GM18507 (cell line): ENCODE results near the gene MINAR2.

Source experiments
- DNase-seq: peaks from one replicate; pipeline ENCODE4 v3.0.0; 2011; ENCODE audit warnings: low read depth; ENCODE audit not compliant: insufficient read length; ENCODE audit errors: extremely low spot score
- FAIRE-seq: peaks from 2 replicates; lab custom pipeline; 2011; peaks lifted over from hg19 to GRCh38; lab: Jason Lieb, UNC

MINAR2 gene, protein sequence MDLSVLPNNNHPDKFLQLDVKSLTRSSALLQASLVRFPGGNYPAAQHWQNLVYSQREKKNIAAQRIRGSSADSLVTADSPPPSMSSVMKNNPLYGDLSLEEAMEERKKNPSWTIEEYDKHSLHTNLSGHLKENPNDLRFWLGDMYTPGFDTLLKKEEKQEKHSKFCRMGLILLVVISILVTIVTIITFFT

DNA sequence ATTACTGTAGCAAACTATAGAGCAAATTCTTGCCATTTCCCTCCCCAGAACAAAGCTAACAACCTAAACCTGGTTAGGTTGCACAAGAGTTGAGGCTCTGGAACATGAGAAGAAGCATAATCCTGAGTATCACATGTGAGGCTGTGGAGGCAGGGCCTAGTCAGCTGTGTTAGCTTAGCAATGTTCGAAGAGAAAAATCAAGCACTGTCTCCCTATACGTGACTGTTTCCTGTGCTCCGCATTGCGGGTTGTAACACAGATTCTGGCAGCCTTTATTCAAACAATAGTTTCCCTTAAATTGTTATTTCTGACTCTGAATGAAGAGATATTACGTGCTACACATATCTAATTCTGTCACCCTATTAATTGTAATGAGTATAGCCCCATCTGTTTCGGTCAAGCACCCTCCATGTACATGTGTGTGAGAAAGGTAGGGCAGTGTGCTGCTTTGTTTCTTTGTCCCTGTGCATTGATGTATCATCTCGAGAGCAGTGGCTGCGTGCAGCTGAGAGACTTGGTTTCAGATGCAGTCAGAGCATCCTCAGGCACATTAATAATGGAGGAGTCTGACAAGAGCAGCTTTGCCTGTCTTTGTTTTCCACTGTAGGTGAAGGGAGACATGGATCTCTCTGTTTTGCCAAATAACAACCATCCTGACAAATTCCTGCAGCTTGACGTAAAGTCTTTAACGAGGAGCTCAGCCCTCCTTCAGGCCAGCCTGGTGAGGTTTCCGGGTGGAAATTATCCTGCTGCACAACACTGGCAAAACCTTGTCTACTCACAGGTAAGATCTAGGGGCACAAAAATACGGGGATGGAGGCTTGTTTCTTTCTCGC is at the start of gene MINAR2:
Gene MINAR2, plus strand, starts transcription at position 523 of the 836 bp plus-strand sequence. Its CDS starts 97 bp downstream, at position 620.
- DNase-seq (no peak), FAIRE-seq (no peak)

DNA sequence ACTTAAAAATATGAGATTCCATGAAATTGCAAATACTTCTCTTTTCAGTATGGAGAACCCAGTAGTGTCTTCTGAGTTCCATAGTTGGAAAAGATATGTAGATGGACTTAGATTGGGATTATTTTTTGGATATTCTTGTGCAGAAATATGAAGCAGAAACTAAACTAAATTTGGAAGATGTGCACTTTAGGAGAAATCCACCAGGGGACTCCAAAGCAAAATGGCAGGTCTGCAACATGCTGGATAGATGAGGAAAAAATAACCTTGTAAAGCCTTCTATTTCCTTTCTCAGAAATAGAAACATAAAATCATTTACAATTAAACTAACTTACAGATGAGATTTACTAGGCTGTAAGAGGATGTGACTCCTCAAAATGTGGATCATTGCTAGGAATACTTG is 49.2 kb upstream of the MINAR2 start:
- FAIRE-seq = no peak
- no peak for DNase-seq

DNA sequence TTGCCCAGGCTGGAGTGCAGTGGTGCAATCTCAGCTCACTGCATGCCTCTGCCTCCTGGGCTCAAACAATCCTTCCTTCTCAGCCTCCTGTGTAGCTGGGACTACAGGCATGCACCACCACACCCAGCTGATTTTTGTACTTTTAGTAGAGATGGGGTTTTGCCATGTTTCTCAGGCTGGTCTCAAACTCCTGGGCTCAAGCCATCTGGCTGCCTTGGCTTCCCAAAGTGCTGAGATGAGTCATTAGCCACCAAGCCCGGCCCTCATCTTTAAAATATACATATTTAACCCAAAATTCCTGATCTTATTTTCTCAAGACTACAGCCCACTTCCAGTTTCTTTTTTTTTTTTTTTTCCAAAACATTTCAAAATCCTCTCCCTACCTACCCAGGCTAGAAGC is 31.7 kb upstream of the MINAR2 start:
- FAIRE-seq (no peak), DNase-seq (no peak)

DNA sequence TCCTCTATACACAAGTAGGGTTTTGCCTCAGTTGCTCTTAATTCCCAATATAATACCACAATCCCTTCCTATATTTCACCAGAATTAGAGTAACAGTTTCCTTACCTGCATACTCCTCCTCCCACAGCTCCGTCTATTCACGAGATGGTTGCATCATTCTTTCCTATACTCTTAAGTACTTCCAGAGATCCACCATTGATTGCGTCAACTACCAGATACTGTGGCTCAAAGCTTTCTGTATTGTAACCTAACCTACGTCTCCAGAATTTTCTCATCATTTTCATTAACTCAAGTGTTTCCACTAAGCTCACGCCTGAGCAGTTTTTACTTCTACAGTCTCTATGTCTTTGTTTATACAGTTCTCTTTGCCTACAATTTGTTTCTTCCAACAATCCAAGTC is 31.2 kb upstream of the MINAR2 start:
- DNase-seq (no peak), FAIRE-seq (no peak)

DNA sequence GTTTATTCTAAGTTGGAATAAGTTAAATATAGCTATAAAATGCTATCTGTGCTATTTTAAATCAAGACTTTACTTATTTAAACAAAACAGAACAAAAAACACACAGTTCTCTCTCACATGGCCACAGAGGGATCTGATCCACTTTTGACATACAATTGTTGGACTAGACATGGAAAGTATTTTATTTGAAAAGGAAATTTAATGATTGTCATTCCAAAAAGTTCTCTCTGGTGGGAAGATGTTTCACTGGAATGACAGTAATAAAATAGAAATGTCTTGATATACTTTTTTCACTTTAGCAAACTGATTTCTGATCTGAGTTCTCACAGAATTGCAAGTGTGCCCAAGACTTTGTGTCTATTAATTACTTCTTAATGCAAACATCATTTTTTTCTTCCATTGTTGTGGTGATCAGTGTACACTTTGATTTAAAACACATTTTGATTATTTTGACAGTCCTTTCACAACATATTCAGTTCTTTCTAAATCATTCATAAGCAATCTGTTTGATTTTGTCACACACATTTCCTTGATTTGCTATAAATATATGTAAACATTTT is 30.1 kb upstream of the MINAR2 start:
- no peak for FAIRE-seq
- DNase-seq = no peak

DNA sequence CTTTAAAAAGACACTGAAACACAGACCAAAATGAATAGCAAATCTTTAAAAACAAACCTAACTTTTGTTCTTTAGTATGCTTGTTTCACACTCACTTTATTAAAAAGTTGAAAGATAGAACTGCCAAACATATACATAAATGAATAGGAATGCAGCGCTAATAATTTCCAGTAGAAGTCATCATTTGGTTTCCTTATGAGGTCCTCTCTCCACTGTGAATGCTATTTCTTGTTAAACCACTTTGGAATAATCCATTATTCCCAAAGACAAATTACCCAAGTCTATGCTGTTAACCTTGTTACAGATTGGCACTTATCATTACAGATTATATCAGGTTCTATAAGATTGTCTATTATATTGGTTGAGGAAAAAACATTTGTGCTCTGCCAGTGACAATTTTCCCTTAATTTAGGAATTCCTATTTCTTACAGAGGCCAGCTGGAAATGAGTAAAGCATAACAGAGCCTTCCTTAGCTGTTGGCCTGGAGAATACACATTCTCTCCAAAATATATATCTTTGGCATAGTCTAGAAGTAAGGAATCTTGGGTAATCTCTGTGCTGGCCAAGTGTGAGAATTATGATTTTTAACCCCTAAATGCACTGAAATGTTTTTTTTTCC is 29.3 kb upstream of the MINAR2 start:
- FAIRE-seq (no peak), DNase-seq (no peak)

DNA sequence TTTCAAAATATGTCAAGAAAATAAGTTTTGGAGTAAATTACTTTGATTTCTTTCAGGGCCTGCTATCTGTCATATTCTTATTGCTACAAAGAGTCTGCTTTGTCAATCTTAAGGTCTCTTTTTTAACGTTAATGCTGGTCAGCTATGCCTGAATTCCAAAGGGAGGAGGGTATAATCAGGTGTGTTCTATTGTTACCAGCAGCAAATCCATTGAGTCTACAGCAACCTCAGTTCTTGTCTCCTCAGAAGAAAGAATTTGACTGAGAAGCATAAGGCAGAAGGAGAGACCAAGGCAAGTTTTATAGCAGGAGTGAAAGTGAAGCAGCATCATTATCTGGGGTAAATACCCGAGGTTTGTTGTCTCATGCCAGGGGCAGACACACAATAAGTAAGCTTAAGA is 23.7 kb upstream of the MINAR2 start:
- no peak for FAIRE-seq

DNA sequence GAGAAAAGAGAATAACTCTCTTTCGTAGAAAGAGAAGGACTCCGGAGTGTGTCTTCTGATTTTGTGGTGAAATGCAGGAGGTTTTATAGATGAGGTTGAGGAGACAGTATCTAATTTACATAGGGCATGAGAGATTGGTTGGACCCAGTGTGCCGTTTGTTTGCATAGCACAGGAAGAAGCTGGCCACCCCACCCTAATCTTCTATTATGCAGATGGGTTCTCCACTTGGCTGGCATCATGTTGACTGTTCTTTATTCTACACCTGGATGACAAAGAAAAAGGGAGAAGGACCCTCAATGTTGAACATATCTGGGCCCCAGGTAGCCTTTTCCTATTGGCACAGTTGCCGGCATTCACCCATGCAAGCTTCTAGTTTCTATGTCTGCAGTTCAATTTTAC is 23.2 kb upstream of the MINAR2 start:
- DNase-seq (no peak), FAIRE-seq (no peak)

More for the DNA sequence above, 23.7 kb upstream of the MINAR2 start:
- DNase-seq = no peak

DNA sequence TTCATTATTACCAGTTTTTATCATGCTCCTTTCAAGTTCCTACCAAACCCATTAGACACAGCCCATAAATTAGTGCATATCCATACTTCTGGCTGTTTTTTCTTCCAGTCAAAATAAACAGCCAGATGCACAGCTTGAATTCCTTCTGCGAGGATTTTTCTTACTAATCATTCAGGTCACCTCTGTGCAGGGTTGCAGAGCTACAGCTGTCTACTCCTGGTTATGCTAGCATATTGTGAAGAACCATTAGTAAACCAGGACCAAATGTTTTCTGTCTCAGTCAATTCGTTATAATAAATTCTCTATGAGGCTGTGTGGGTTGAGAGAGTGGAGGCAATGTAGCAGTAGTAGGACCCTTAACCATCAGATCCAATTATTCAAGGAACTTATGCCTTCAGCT is 8.1 kb upstream of the MINAR2 start:
- DNase-seq (no peak), FAIRE-seq (no peak)

DNA sequence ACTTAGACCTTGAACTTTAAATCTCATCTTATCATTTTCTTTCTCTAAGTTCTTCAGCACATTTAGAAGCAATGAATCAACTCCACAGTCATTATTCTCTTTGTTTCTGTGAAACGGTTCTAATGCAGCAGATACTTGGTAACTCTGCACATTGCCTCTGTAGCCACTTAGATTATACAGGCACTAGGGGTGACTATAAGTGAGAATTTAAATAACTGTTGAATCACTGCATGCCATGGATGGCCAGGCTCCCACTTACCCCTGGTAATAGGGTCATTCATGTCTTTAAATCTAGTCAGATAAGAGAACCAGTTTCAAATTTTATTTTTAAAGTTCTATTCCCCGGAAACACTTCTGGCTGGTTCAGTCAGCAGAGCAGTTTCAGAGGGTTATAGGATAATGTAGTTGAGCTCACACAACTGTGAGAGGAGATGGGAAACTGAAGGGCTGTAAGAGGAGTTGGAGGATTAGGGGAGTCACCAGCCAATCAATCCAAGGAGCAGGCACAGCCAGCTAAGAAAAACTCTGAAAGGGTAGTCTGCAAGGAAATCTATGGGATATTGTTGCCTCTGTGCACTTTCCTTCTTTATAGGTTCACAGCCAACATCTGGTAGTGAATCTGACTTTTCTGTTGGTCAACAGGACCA is 4.2 kb upstream of the MINAR2 start:
- DNase-seq = no peak
- FAIRE-seq = no peak

DNA sequence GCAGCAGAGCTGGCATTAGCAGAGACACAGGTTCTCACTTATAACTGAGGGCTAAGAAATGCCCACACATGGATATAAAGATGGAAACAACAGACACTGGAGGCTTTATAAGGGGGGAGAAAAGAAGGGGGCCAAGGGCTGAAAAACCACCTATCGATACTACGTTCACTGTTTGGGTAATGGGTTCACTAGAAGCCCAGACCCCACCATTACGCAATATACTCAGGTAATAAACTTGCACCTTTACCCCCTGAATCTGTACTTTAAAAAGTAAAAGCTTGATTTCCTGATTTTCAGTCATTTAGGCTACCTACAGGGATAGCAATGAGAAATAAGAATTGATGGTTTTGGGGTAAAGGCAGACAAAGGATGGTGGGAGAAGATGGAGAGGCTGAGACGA is 1.9 kb upstream of the MINAR2 start:
- FAIRE-seq (no peak), DNase-seq (no peak)

DNA sequence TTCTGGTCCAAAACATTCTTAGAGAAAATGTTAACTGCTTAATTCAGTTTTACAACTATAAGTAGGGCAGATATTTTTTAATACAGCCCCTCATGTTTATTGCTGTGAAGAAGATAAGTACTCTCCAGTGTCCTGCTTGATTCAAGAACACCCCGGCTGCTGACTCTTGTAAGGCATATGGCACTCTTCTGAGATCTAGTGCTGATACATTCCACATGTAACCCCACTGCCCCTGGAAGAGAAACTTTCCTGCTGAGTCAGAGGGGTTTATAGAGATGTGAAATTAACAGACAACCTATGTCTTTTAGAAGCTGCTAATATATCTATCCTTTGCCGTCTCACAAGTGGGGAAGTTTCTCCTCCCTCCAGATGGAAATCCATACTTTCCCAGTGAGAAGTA is 1.0 kb upstream of the MINAR2 start:
- no peak for FAIRE-seq

DNA sequence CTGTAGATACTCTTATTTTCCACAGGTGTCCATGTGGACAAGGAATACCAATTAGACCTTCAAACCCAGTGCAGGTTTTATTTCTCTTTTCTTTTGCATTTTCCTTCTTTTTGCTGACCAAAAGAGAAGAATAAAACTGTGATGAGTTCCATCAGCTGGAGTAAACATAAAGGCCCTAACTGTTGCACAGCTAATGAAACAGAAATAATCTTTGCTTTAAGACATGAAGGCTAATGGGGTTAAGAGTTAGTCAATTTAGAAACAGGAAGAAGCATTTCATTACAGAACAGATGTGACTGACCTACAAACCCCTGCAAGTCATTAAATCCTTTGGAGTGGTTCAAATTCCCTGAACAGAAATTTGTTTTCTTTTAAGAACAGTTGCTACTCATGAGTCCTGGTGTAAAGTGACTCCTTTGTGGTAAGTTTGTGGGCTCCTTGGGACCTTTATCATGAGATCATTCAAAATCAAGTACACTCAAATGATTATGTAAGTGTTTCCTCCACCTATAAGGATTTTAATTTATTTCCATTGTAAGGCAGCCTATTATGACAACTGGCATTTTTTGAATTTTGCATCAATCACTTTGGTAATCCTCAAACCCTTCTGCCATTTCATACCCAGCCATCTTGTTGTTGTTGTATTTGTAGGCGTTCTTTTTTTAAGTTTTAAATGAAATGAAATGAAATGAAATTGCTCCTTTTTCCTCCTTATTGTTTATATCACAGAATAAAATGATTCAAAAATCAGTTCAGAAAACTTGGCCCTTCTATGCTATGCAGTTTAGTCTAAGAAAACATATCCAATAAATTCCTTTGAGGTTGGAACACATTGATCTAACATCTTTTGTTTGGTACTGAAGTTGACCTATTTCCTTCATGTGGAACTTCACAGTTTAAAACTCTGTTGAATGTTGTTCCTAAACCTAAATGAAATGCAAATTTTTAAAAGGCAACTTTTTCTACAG is 1.3 kb downstream of the MINAR2 start:
- no peak for DNase-seq
- FAIRE-seq = no peak

More for the DNA sequence above, 1.0 kb upstream of the MINAR2 start:
- no peak for DNase-seq

DNA sequence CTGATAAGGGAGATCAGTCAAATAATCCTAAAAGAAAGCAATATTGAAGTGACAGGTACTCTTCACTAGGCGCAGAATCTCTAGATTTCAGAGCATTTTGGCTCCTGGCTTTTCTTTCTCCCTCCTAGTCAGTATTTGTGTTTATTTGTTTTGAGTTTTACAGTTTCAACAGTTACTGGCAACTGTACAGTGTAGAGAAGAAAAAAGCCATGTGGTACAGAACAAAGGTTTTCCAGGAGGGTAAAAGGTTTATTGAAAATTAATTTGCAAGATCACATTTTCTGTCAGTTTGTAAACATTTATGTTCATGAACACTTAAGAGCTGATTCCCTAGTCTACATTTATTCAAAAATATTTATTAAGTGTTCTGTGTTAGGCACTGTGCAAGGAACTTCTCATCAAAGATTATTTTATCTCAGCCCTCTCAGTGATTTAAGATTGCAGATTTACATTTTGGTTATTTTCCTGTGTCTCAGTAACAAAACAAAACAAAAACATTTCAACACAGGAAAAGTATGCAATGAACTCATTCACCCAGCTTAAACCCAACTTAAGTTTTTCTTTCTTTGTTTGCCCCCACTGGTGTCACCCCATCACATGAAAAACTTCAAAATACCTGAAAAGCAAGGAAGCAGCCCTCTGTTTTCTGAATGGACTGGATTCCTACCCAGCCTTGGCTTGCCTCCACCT is 12.9 kb downstream of the MINAR2 start:
- no peak for FAIRE-seq

DNA sequence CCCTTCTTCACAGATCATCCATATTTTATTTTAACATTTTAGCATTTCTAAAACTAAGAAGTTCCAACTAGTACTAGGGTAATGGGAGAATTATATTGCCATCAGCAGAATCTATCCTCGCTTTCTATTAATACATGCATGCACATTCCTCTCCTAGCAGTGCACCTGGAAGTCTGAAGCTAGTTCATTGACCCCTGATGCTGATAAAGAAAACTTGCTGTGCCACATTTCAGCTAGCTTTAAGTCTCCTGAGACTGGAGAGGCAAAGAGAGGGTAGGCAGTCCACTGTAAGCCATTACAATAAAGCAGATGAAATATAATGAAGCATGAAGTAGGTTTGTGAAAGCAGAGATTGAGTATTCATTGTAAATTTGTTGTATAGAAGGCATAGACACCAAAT is 15.8 kb downstream of the MINAR2 start:
- FAIRE-seq (no peak), DNase-seq (no peak)

More for the DNA sequence above, 12.9 kb downstream of the MINAR2 start:
- no peak for DNase-seq

DNA sequence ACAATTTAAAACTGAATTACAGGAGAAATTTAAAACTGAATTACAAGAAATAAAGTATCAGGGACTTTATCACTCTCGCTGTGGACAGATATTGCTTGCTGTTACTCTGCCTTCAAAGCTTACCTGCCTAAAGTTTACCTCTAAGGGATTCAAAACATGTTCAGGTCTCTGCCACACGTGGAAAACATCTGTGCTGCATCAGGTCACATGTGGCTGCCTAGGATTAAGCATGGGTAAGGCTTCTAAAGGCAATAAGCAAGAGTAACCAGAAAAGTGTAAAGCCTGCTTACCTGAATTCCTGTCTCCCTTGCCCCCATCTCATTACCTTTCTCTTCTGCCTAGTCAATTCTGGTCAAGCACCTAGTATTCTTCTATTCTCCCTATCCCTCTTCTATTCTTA is 18.9 kb downstream of the MINAR2 start:
- FAIRE-seq = no peak
- no peak for DNase-seq

DNA sequence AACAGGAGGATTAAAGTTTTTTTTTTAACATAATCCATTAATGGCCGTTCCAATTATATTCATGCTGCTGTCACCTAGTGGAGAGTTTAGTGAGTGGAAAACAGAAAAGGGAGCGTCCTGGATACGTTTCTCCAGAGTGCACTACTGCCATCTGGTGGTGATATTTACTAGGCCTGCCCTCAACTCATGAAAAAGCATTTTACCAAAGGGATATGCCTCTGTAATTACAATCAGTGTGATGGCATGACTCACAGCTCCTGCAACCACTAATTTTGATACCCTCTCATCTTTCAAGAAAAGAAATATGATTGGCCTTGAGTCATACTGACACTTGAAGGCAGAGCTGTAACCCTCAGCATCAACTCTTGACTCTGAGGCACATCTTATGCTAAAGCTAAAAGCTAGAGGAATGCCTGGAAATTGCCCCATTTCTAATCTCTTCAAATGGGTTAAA is 20.1 kb downstream of the MINAR2 start:
- FAIRE-seq (peak; percentile 92), DNase-seq (peak; percentile 23)

DNA sequence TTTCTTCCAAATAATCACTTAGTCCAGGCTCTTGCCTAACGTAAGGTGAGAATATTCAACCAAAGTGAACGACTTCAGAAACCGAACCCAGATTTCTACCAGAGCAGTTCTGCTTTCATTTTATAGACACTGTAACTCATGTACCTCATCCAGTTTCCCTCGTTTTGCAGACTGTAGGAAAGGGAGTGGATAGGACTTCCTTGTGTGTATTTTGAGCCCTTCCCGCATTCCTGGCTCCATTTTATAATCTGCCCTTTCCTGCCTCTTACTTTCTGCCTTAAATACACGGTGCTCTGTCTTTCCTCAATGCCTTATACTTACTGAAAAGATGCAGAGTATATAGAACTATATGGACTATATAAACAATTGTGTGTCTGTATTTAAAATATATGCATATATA is 20.8 kb downstream of the MINAR2 start:
- FAIRE-seq (no peak), DNase-seq (no peak)
